Endothelial cell of umbilical vein (primary cell): ENCODE measurements around the gene LRRK2. TPM values are rescaled to one million over a fixed set of nuclear protein-coding genes. Genes with fewer than 3 reads are reported as not detected.

ENCODE experiments used
- BruUV-seq: library from RNA; stranded (reverse); fragments of 400-500 nt; replicated peaks from 2 replicates; lab custom pipeline; 2021; lab: Mats Ljungman, UMichigan
- CTCF ChIA-PET: fragments of 300-600, 350-600 bp; sonication (Branson Sonifier 250); formaldehyde crosslinking; loops from one replicate; lab custom pipeline; 2021; ENCODE audit warnings: antibody characterized with exemption, inconsistent platforms; lab: Charles Lee
- POLR2A ChIA-PET: fragments of 300-600, 350-600 bp; sonication (Branson Sonifier 250); formaldehyde crosslinking; loops from one replicate; lab custom pipeline; 2021; ENCODE audit warnings: antibody characterized with exemption, inconsistent platforms; lab: Charles Lee
- DNase-seq: peaks from one replicate; pipeline ENCODE4 v3.0.0-alpha.2; 2011; ENCODE audit warnings: low read depth, low spot score
- FAIRE-seq: peaks from 2 replicates; lab custom pipeline; 2011; peaks lifted over from hg19 to GRCh38; lab: Jason Lieb, UNC
- H2AFZ ChIP-seq: 2 replicates; pipeline ENCODE4 v1.6.0; 2012; ENCODE audit warnings: low read depth, low read length, control low read depth, inconsistent platforms
- H3K27ac ChIP-seq: 2 replicates; pipeline ENCODE4 v1.5.1; 2011; ENCODE audit warnings: low read depth, mild to moderate bottlenecking, control low read depth, low read length, moderate library complexity; ENCODE audit not compliant: insufficient read depth
- H3K27me3 ChIP-seq, 2 experiments: 2 replicates each; pipeline versions ENCODE4 v1.6.0 to v1.6.1; 2011; ENCODE audit warnings: low read length in 2 of 2, mixed read lengths in 1 of 2; ENCODE audit not compliant: control insufficient read depth in 2 of 2, insufficient read depth in 2 of 2
- H3K36me3 ChIP-seq, 2 experiments: 2 replicates in 1 of 2; 3 replicates in 1 of 2; pipeline ENCODE4 v1.5.1; 2011; ENCODE audit warnings: low read length in 2 of 2, mild to moderate bottlenecking in 1 of 2, moderate library complexity in 1 of 2; ENCODE audit not compliant: control insufficient read depth in 2 of 2, insufficient read depth in 2 of 2; ENCODE audit errors: extremely low read depth in 1 of 2
- H3K4me1 ChIP-seq: 3 replicates; pipeline ENCODE4 v1.5.1; 2011; ENCODE audit warnings: mild to moderate bottlenecking, low read length; ENCODE audit not compliant: control insufficient read depth, insufficient read depth; ENCODE audit errors: extremely low read depth
- H3K4me2 ChIP-seq: 2 replicates; pipeline ENCODE4 v1.6.1; 2011; ENCODE audit warnings: low read length, control low read depth, mixed read lengths; ENCODE audit not compliant: insufficient read depth
- H3K4me3 ChIP-seq, 3 experiments: fragments of 200-600 bp in 1 of 3; sonication (generic), shearing (Covaris generic) in 1 of 3; replicated peaks in 1 of 3; 2 replicates each; pipeline ENCODE4 v1.5.1; 2011 to 2016; ENCODE audit warnings: control low read depth in 3 of 3, low read length in 3 of 3, mild to moderate bottlenecking in 2 of 3, inconsistent platforms in 1 of 3, low read depth in 1 of 3, moderate library complexity in 1 of 3; ENCODE audit not compliant: insufficient read depth in 1 of 3
- H3K79me2 ChIP-seq: 2 replicates; pipeline ENCODE4 v1.6.0; 2012; ENCODE audit warnings: low read length, inconsistent platforms; ENCODE audit not compliant: control insufficient read depth, insufficient read depth
- H3K9ac ChIP-seq: replicated peaks from 2 replicates; pipeline ENCODE3; 2011; ENCODE audit warnings: low read length, control low read depth; ENCODE audit not compliant: insufficient read depth; ENCODE audit errors: extremely low read depth
- H3K9me1 ChIP-seq: replicated peaks from 3 replicates; pipeline ENCODE4 v1.6.0; 2011; ENCODE audit warnings: mild to moderate bottlenecking, low read length; ENCODE audit not compliant: control insufficient read depth, insufficient read depth; ENCODE audit errors: extremely low read depth
- H3K9me3 ChIP-seq: replicated peaks from 2 replicates; pipeline ENCODE4 v1.5.1; 2012; ENCODE audit warnings: low read length, inconsistent platforms; ENCODE audit not compliant: control insufficient read depth, insufficient read depth
- H4K20me1 ChIP-seq: replicated peaks from 2 replicates; pipeline ENCODE3; 2011; ENCODE audit warnings: mild to moderate bottlenecking, low read length; ENCODE audit not compliant: control insufficient read depth, insufficient read depth; ENCODE audit errors: extremely low read depth
- EZH2 ChIP-seq: IDR thresholded peaks from 2 replicates; pipeline ENCODE4 v1.6.1; 2012; ENCODE audit warnings: borderline replicate concordance, low read depth, mild to moderate bottlenecking, moderate library complexity, low read length, inconsistent platforms; ENCODE audit not compliant: severe bottlenecking
- FOS ChIP-seq: IDR thresholded peaks from 2 replicates; pipeline ENCODE4 v1.6.1; 2011; ENCODE audit warnings: mild to moderate bottlenecking, low read length, moderate library complexity, borderline replicate concordance; ENCODE audit not compliant: insufficient read depth
- GATA2 ChIP-seq: IDR thresholded peaks from 2 replicates; pipeline ENCODE4 v1.7.0; 2011; ENCODE audit warnings: low read depth, mild to moderate bottlenecking, moderate library complexity, mixed read lengths, low read length; ENCODE audit not compliant: insufficient read length, insufficient read depth
- JUN ChIP-seq: IDR thresholded peaks from 2 replicates; pipeline ENCODE4 v1.6.1; 2011; ENCODE audit warnings: borderline replicate concordance, low read depth; ENCODE audit not compliant: insufficient read length, insufficient read depth
- POLR2A ChIP-seq: IDR thresholded peaks from 2 replicates; pipeline ENCODE4 v1.6.1; 2012; ENCODE audit warnings: low read depth, mild to moderate bottlenecking, control low read depth, low read length
- POLR2AphosphoS5 ChIP-seq: IDR thresholded peaks from 2 replicates; pipeline ENCODE4 v1.6.1; 2012; ENCODE audit warnings: low read depth, mild to moderate bottlenecking, control low read depth, low read length, moderate library complexity; ENCODE audit not compliant: insufficient read depth
- dilution Hi-C: fragments of 300-500 bp; cut with MboI; formaldehyde crosslinking; loops from one replicate; pipeline ENCODE4 v1.15.0; 2019; ENCODE audit warnings: low sequenced_read_pairs; ENCODE audit not compliant: extremely low pct_ligation_motif_present
- intact Hi-C: fragments of 100-400 bp; cut with micrococcal nuclease; formaldehyde crosslinking; loops from one replicate; pipeline ENCODE4 v1.10.0; 2022
- polyA plus RNA-seq, 4 experiments: library from polyadenylated mRNA; depleted of rRNA in 3 of 4; stranded (reverse) in 3 of 4; unstranded in 1 of 4; fragments of >200 nt; gene quantifications; 2 replicates each; pipeline versions ENCODE4 v1.2.1 to v1.2.3, GENCODE V29; 2011 to 2012; ENCODE audit warnings: missing spikeins in 1 of 4
- total RNA-seq: library from RNA; stranded (reverse); gene quantifications from 2 replicates; pipeline ENCODE4 v1.2.3, GENCODE V29; 2021
- TF ChIP-seq, protein P1 (sequence below), 2 donors: IDR thresholded peaks; 1 replicate in 1 of 2; 2 replicates in 1 of 2; pipeline ENCODE4 v1.5.1; 2011; ENCODE audit warnings: low read length in 2 of 2, mild to moderate bottlenecking in 2 of 2, moderate library complexity in 2 of 2, control low read depth in 1 of 2, inconsistent platforms in 1 of 2, low read depth in 1 of 2; ENCODE audit not compliant: insufficient read depth in 1 of 2; ENCODE audit errors: extremely low read depth in 1 of 2
- TF ChIP-seq, protein P2 (sequence below): IDR thresholded peaks from 2 replicates; pipeline ENCODE4 v1.6.1; 2011; ENCODE audit not compliant: insufficient read depth, insufficient read length

The LRRK2 gene
- total and polyA plus RNA-seq, 2 donors (not counting 3 experiments of a cell fraction or from before 2014, with no cell fraction given), result 0.26 to 2.2 TPM

DNA sequence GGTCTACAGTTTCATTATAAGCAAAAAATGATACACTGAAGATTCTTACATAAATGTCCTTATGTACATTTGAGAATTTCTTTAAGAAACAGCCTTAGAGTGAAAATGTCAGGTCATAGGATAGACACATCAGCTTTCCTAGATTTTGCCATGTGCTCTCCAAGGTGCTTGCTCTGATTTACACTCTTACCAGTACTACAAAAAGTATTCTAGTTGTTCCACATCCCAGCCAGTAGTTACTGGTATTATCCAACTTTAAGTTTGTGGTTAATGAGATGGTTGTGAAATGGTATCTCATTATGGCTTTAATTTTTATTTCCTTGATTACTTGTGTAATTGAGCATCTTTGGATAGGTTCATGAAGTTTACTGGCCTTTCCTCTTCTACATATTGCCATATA, 5.0 kb upstream of the LRRK2 start:
- no peaks in the 10 kb centered on the region for H3K79me2 ChIP-seq
- no peak for TF ChIP-seq GATA2
- no peak for TF ChIP-seq FOS
- TF ChIP-seq EZH2, result no peak
- no peak for TF ChIP-seq JUN
- no peak for TF ChIP-seq POLR2A
- TF ChIP-seq POLR2AphosphoS5, result no peak
- TF ChIP-seq, protein P1, sequence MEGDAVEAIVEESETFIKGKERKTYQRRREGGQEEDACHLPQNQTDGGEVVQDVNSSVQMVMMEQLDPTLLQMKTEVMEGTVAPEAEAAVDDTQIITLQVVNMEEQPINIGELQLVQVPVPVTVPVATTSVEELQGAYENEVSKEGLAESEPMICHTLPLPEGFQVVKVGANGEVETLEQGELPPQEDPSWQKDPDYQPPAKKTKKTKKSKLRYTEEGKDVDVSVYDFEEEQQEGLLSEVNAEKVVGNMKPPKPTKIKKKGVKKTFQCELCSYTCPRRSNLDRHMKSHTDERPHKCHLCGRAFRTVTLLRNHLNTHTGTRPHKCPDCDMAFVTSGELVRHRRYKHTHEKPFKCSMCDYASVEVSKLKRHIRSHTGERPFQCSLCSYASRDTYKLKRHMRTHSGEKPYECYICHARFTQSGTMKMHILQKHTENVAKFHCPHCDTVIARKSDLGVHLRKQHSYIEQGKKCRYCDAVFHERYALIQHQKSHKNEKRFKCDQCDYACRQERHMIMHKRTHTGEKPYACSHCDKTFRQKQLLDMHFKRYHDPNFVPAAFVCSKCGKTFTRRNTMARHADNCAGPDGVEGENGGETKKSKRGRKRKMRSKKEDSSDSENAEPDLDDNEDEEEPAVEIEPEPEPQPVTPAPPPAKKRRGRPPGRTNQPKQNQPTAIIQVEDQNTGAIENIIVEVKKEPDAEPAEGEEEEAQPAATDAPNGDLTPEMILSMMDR (IDR thresholded peaks at IDR 0.05; ENCODE audit: extremely low read depth in 1 of 2, insufficient read depth in 1 of 2, low read depth in 1 of 2, low read length in 2 of 2), result no peak
- TF ChIP-seq, protein P2, sequence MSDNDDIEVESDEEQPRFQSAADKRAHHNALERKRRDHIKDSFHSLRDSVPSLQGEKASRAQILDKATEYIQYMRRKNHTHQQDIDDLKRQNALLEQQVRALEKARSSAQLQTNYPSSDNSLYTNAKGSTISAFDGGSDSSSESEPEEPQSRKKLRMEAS, result no peak
- no peak overlapping the region for H3K27ac ChIP-seq
- H4K20me1 ChIP-seq, result no peaks in the 10 kb centered on the region
- H3K4me1 ChIP-seq, result peaks cover 4% of the 10 kb centered on the region
- no peak for DNase-seq
- no TSS peak for BruUV-seq
- no peaks in the 10 kb centered on the region for H3K36me3 ChIP-seq
- POLR2A ChIA-PET, result no interaction called here
- no peak for FAIRE-seq
- H3K4me2 ChIP-seq, result no peak overlapping the region
- no peak overlapping the region for H2AFZ ChIP-seq
- intact Hi-C loops (no loop called here), dilution Hi-C loops (no loop called here)
- H3K9me3 ChIP-seq, result no peaks in the 10 kb centered on the region
- H3K27me3 ChIP-seq, result peaks cover 0 to 2% of the 10 kb centered on the region in 2 experiments
- no peaks in the 10 kb centered on the region for H3K9me1 ChIP-seq
- H3K4me3 ChIP-seq, result no peak overlapping the region
- CTCF ChIA-PET, result no interaction called here
- H3K9ac ChIP-seq, result no peak overlapping the region
